Measurements from ENCODE around the gene SLC14A1.

DNA sequence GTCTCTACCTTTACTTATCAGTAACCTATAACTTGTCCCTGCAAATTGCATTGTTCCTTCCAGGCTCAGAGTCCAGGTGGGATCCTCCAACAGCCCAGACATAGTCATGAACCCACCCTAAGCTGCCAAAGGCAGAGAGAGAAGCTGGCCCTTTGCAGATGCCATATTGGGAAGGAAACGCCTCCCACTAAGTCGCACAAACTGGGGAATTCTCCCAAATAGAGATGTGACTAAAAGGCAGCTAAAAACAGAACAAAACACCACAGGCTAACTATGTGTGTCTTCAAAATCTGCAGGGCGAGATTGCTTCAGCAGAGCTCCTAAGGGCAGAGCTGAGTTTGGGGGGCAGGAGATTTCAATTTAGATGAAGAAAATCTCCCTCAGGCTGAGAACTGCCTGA, 63.0 kb downstream of the SLC14A1 start:
- TF ChIP-seq YY1 (IDR thresholded peaks at IDR 0.05; ENCODE audit: insufficient read depth, insufficient read length), result no peak
- TF ChIP-seq ZNF274 (IDR thresholded peaks at IDR 0.05; ENCODE audit: low read depth, low read length), result no peak
- no peak for TF ChIP-seq SUZ12 (IDR thresholded peaks at IDR 0.05; ENCODE audit: extremely low read depth, insufficient read depth, insufficient read length)

All from NT2/D1 (cell line).